Measurements from ENCODE around the gene GHR.
"Not testable (repeated sequence)": the region's sequence is repeated elsewhere in the genome, so short reads cannot be mapped to it uniquely, and the experiment has no call there.

The GHR gene

GRCh38 chr5:42570966-42571960, 148.0 kb downstream of the GHR start:
- FAIRE-seq: no peak

GRCh38 chr5:42572313-42572712, 149.1 kb downstream of the GHR start:
- FAIRE-seq: no peak

- FAIRE-seq: no peak
Observed at GRCh38 chr5:42573386-42573785, 150.1 kb downstream of the GHR start.

- not testable (repeated sequence) for FAIRE-seq
Observed at GRCh38 chr5:42575914-42576313, 152.7 kb downstream of the GHR start.

GRCh38 chr5:42578901-42579300, 155.7 kb downstream of the GHR start:
- not testable (repeated sequence) for FAIRE-seq

GRCh38 chr5:42579320-42579719, 156.1 kb downstream of the GHR start:
- FAIRE-seq: no peak

- no peak for FAIRE-seq
Observed at GRCh38 chr5:42581845-42582244, 158.6 kb downstream of the GHR start.

- FAIRE-seq: no peak
Observed at GRCh38 chr5:42582723-42583122, 159.5 kb downstream of the GHR start.

- no peak for FAIRE-seq
Observed at GRCh38 chr5:42583322-42583721, 160.1 kb downstream of the GHR start.

- FAIRE-seq: no peak
Observed at GRCh38 chr5:42586625-42587024, 163.4 kb downstream of the GHR start.

GRCh38 chr5:42587096-42587723, 164.0 kb downstream of the GHR start:
- FAIRE-seq: no peak

GRCh38 chr5:42590566-42590965, 167.3 kb downstream of the GHR start:
- FAIRE-seq: no peak

- FAIRE-seq: no peak
Observed at GRCh38 chr5:42591015-42591414, 167.8 kb downstream of the GHR start.

- FAIRE-seq: no peak
Observed at GRCh38 chr5:42592401-42593140, 169.3 kb downstream of the GHR start.

GRCh38 chr5:42593591-42593990, 170.4 kb downstream of the GHR start:
- no peak for FAIRE-seq

GRCh38 chr5:42595597-42595996, 172.4 kb downstream of the GHR start:
- FAIRE-seq: no peak

- FAIRE-seq: no peak
Observed at GRCh38 chr5:42596817-42597216, 173.6 kb downstream of the GHR start.

GRCh38 chr5:42597318-42597937, 174.2 kb downstream of the GHR start:
- no peak for FAIRE-seq

GRCh38 chr5:42598311-42598710, 175.1 kb downstream of the GHR start:
- FAIRE-seq: no peak

GRCh38 chr5:42599106-42599505, 175.9 kb downstream of the GHR start:
- no peak for FAIRE-seq

GRCh38 chr5:42600441-42600840, 177.2 kb downstream of the GHR start:
- no peak for FAIRE-seq

GRCh38 chr5:42604171-42604711, 181.0 kb downstream of the GHR start:
- FAIRE-seq: no peak

- FAIRE-seq: no peak
Observed at GRCh38 chr5:42605490-42605889, 182.3 kb downstream of the GHR start.
